ENCODE measurements around the gene ANKDD1B.

DNA sequence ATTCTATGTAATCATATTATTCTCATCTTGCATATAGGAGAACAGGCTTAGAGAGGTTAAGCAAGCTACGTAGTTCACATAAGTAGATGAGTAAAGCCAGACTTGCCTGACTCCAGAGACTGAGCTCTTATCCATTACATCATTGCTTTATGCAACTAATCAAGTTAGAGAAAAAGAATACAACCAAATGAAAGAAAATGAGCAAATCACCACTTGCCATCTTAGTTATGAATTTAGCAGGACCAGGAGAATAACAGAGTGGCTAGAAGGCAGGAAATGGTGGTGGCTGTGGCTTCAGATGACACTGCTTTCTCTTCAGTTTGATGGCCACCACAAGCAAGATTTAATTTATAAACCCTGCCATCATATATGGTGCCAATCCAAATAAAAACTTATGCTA is 79.4 kb downstream of the ANKDD1B start:
- TF ChIP-seq RFX5 (IDR thresholded peaks at IDR 0.05; ENCODE audit: low read length), result no peak
- TF ChIP-seq, protein P1, sequence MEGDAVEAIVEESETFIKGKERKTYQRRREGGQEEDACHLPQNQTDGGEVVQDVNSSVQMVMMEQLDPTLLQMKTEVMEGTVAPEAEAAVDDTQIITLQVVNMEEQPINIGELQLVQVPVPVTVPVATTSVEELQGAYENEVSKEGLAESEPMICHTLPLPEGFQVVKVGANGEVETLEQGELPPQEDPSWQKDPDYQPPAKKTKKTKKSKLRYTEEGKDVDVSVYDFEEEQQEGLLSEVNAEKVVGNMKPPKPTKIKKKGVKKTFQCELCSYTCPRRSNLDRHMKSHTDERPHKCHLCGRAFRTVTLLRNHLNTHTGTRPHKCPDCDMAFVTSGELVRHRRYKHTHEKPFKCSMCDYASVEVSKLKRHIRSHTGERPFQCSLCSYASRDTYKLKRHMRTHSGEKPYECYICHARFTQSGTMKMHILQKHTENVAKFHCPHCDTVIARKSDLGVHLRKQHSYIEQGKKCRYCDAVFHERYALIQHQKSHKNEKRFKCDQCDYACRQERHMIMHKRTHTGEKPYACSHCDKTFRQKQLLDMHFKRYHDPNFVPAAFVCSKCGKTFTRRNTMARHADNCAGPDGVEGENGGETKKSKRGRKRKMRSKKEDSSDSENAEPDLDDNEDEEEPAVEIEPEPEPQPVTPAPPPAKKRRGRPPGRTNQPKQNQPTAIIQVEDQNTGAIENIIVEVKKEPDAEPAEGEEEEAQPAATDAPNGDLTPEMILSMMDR (IDR thresholded peaks at IDR 0.05), result no peak
- no peak for TF ChIP-seq EZH2phosphoT487 (IDR thresholded peaks at IDR 0.05; ENCODE audit: borderline replicate concordance, low read depth)
- TF ChIP-seq YY1 (IDR thresholded peaks at IDR 0.05; ENCODE audit: low read depth), result no peak
- TF ChIP-seq, protein P2, sequence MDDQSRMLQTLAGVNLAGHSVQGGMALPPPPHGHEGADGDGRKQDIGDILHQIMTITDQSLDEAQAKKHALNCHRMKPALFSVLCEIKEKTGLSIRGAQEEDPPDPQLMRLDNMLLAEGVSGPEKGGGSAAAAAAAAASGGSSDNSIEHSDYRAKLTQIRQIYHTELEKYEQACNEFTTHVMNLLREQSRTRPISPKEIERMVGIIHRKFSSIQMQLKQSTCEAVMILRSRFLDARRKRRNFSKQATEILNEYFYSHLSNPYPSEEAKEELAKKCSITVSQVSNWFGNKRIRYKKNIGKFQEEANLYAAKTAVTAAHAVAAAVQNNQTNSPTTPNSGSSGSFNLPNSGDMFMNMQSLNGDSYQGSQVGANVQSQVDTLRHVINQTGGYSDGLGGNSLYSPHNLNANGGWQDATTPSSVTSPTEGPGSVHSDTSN (IDR thresholded peaks at IDR 0.05), result no peak

Measured in SK-N-SH (cell line).